IPS-20b (cell line): ENCODE results near the gene IL20.

Source experiments
- H3K27ac ChIP-seq: one replicate; pipeline ENCODE4 v1.5.1; 2013; ENCODE audit warnings: low read length
- H3K27me3 ChIP-seq: 2 replicates; pipeline ENCODE4 v1.6.1; 2013; ENCODE audit warnings: mild to moderate bottlenecking, low read length, inconsistent platforms; ENCODE audit not compliant: insufficient read depth
- H3K36me3 ChIP-seq: 2 replicates; pipeline ENCODE4 v1.6.1; 2013; ENCODE audit warnings: low read depth, mild to moderate bottlenecking, inconsistent platforms, low read length, moderate library complexity; ENCODE audit not compliant: insufficient read depth
- H3K4me1 ChIP-seq: 2 replicates; pipeline ENCODE4 v1.6.1; 2013; ENCODE audit warnings: mild to moderate bottlenecking, control low read depth, inconsistent platforms, low read length, moderate library complexity; ENCODE audit not compliant: insufficient read depth
- H3K4me3 ChIP-seq: 2 replicates; pipeline ENCODE4 v1.5.1; 2013; ENCODE audit warnings: mild to moderate bottlenecking, low read length, inconsistent platforms
- H3K9ac ChIP-seq: 2 replicates; pipeline ENCODE4 v1.6.1; 2013; ENCODE audit warnings: low read depth, mild to moderate bottlenecking, inconsistent platforms, low read length, moderate library complexity
- H3K9me3 ChIP-seq: 2 replicates; pipeline ENCODE4 v1.6.1; 2013; ENCODE audit warnings: mild to moderate bottlenecking, low read depth, low read length, inconsistent platforms; ENCODE audit not compliant: insufficient read depth

IL20 gene

GRCh38 chr1:206883160-206883559 is 17.7 kb downstream of the IL20 start:
- Histone ChIP-seq H3K4me3 (no peak overlapping the region), H3K36me3 (no peaks in the 10 kb centered on the region), H3K9me3 (peaks cover 4% of the 10 kb centered on the region), H3K4me1 (no peaks in the 10 kb centered on the region), H3K27me3 (no peaks in the 10 kb centered on the region), H3K9ac (no peak overlapping the region), H3K27ac (no peak overlapping the region)

GRCh38 chr1:206883876-206884275 is 18.5 kb downstream of the IL20 start:
- Histone ChIP-seq H3K36me3 (no peaks in the 10 kb centered on the region), H3K9me3 (no peaks in the 10 kb centered on the region; the same call in 1 of the 2 replicates), H3K27ac (no peak overlapping the region), H3K4me3 (no peak overlapping the region), H3K27me3 (no peaks in the 10 kb centered on the region), H3K4me1 (no peaks in the 10 kb centered on the region), H3K9ac (no peak overlapping the region)

- peaks cover 5% of the 10 kb centered on the region for H3K4me1 ChIP-seq
- no peak overlapping the region for H3K27ac ChIP-seq
- no peak overlapping the region for H3K4me3 ChIP-seq
- no peaks in the 10 kb centered on the region for H3K36me3 ChIP-seq
- H3K9me3 ChIP-seq: no peaks in the 10 kb centered on the region
- H3K9ac ChIP-seq: no peak overlapping the region
- H3K27me3 ChIP-seq: no peaks in the 10 kb centered on the region
Observed at GRCh38 chr1:206885341-206886060, 20.1 kb downstream of the IL20 start.

GRCh38 chr1:206886831-206887230 is 21.4 kb downstream of the IL20 start:
- H3K27me3 ChIP-seq: no peaks in the 10 kb centered on the region
- H3K4me3 ChIP-seq: no peak overlapping the region
- H3K9ac ChIP-seq: no peak overlapping the region
- H3K4me1 ChIP-seq: peaks cover 8% of the 10 kb centered on the region
- no peak overlapping the region for H3K27ac ChIP-seq
- H3K9me3 ChIP-seq: no peaks in the 10 kb centered on the region
- no peaks in the 10 kb centered on the region for H3K36me3 ChIP-seq

- H3K9ac ChIP-seq: no peak overlapping the region
- H3K27ac ChIP-seq: no peak overlapping the region
- H3K27me3 ChIP-seq: no peaks in the 10 kb centered on the region
- no peaks in the 10 kb centered on the region for H3K36me3 ChIP-seq
- peaks cover 8% of the 10 kb centered on the region for H3K4me1 ChIP-seq
- H3K4me3 ChIP-seq: no peak overlapping the region
- H3K9me3 ChIP-seq: no peaks in the 10 kb centered on the region
Observed at GRCh38 chr1:206887701-206888100, 22.3 kb downstream of the IL20 start.

- peaks cover 8% of the 10 kb centered on the region for H3K4me1 ChIP-seq
Observed at GRCh38 chr1:206890125-206891060, 25.0 kb downstream of the IL20 start.

GRCh38 chr1:206891412-206891811 is 26.0 kb downstream of the IL20 start:
- Histone ChIP-seq H3K36me3 (no peaks in the 10 kb centered on the region), H3K4me1 (peaks cover 8% of the 10 kb centered on the region), H3K9ac (no peak overlapping the region), H3K9me3 (no peaks in the 10 kb centered on the region), H3K27ac (no peak overlapping the region), H3K27me3 (no peaks in the 10 kb centered on the region), H3K4me3 (no peak overlapping the region)

More at GRCh38 chr1:206890125-206891060, 25.0 kb downstream of the IL20 start:
- Histone ChIP-seq H3K9me3 (no peaks in the 10 kb centered on the region), H3K9ac (no peak overlapping the region), H3K36me3 (no peaks in the 10 kb centered on the region), H3K27me3 (no peaks in the 10 kb centered on the region), H3K4me3 (no peak overlapping the region), H3K27ac (no peak overlapping the region)

GRCh38 chr1:206892351-206892984 is 27.0 kb downstream of the IL20 start:
- H3K27ac ChIP-seq: no peak overlapping the region
- peaks cover 8% of the 10 kb centered on the region for H3K4me1 ChIP-seq
- H3K9me3 ChIP-seq: no peaks in the 10 kb centered on the region
- H3K4me3 ChIP-seq: no peak overlapping the region
- no peaks in the 10 kb centered on the region for H3K36me3 ChIP-seq
- no peak overlapping the region for H3K9ac ChIP-seq
- no peaks in the 10 kb centered on the region for H3K27me3 ChIP-seq

GRCh38 chr1:206893380-206893779 is 28.0 kb downstream of the IL20 start:
- Histone ChIP-seq H3K36me3 (no peaks in the 10 kb centered on the region), H3K9ac (no peak overlapping the region), H3K4me1 (peaks cover 8% of the 10 kb centered on the region), H3K9me3 (no peaks in the 10 kb centered on the region), H3K27ac (no peak overlapping the region), H3K27me3 (no peaks in the 10 kb centered on the region), H3K4me3 (no peak overlapping the region)

- H3K4me3 ChIP-seq: no peak overlapping the region
- H3K27ac ChIP-seq: no peak overlapping the region
- peaks cover 5% of the 10 kb centered on the region for H3K4me1 ChIP-seq
- no peaks in the 10 kb centered on the region for H3K9me3 ChIP-seq
- H3K27me3 ChIP-seq: no peaks in the 10 kb centered on the region
- no peak overlapping the region for H3K9ac ChIP-seq
- no peaks in the 10 kb centered on the region for H3K36me3 ChIP-seq
Observed at GRCh38 chr1:206895325-206895724, 29.9 kb downstream of the IL20 start.

GRCh38 chr1:206895837-206896242 is 30.4 kb downstream of the IL20 start:
- H3K9ac ChIP-seq: no peak overlapping the region

More at GRCh38 chr1:206895837-206896242, 30.4 kb downstream of the IL20 start:
- H3K4me1 ChIP-seq: peaks cover under 1% of the 10 kb centered on the region
- H3K9me3 ChIP-seq: no peaks in the 10 kb centered on the region
- H3K27ac ChIP-seq: no peak overlapping the region
- H3K4me3 ChIP-seq: no peak overlapping the region
- H3K27me3 ChIP-seq: no peaks in the 10 kb centered on the region
- H3K36me3 ChIP-seq: no peaks in the 10 kb centered on the region
